Fibroblast of skin of left quadriceps (primary cell): ENCODE data around the gene AFF3.

Source experiments
- DNase-seq, 2 experiments: peaks; one replicate each; pipeline ENCODE4 v3.0.0-alpha.2; 2013; ENCODE audit warnings: low read depth in 2 of 2

AFF3 gene

GRCh38 chr2:99825630-99826029 is 316.8 kb downstream of the AFF3 start:
- DNase-seq = no peak

- DNase-seq = no peak
Observed at GRCh38 chr2:99824758-99825157, 317.6 kb downstream of the AFF3 start.

- no peak for DNase-seq
Observed at GRCh38 chr2:99822474-99823207, 319.7 kb downstream of the AFF3 start.

GRCh38 chr2:99821984-99822383 is 320.4 kb downstream of the AFF3 start:
- no peak for DNase-seq

- DNase-seq = no peak
Observed at GRCh38 chr2:99821572-99821971, 320.8 kb downstream of the AFF3 start.

GRCh38 chr2:99821039-99821438 is 321.4 kb downstream of the AFF3 start:
- DNase-seq = no peak

GRCh38 chr2:99819766-99820165 is 322.6 kb downstream of the AFF3 start:
- no peak for DNase-seq

- no peak for DNase-seq
Observed at GRCh38 chr2:99818842-99819241, 323.5 kb downstream of the AFF3 start.

- DNase-seq = no peak
Observed at GRCh38 chr2:99816908-99817307, 325.5 kb downstream of the AFF3 start.

- DNase-seq = no peak
Observed at GRCh38 chr2:99812426-99812825, 330.0 kb downstream of the AFF3 start.

- no peak for DNase-seq
Observed at GRCh38 chr2:99811544-99811943, 330.8 kb downstream of the AFF3 start.

- DNase-seq = no peak
Observed at GRCh38 chr2:99810225-99810624, 332.2 kb downstream of the AFF3 start.

GRCh38 chr2:99809259-99809900 is 333.0 kb downstream of the AFF3 start:
- DNase-seq = no peak

GRCh38 chr2:99808361-99809200 is 333.8 kb downstream of the AFF3 start:
- no peak for DNase-seq

- DNase-seq = peak; percentile 69 to 71
Observed at GRCh38 chr2:99806758-99807157, 335.6 kb downstream of the AFF3 start.

GRCh38 chr2:99805930-99806476 is 336.4 kb downstream of the AFF3 start:
- no peak for DNase-seq

GRCh38 chr2:99803846-99804245 is 338.5 kb downstream of the AFF3 start:
- DNase-seq = no peak

- no peak for DNase-seq
Observed at GRCh38 chr2:99802734-99803133, 339.7 kb downstream of the AFF3 start.

GRCh38 chr2:99801327-99801901 is 341.0 kb downstream of the AFF3 start:
- DNase-seq = no peak

GRCh38 chr2:99797475-99797874 is 344.9 kb downstream of the AFF3 start:
- no peak for DNase-seq

GRCh38 chr2:99794414-99794813 is 348.0 kb downstream of the AFF3 start:
- DNase-seq = no peak

- no peak for DNase-seq
Observed at GRCh38 chr2:99793022-99793421, 349.4 kb downstream of the AFF3 start.
